GM19035 (cell line): ENCODE measurements around the gene CNN2.

Experiments used
- ATAC-seq: cut with Tn5 transposase; IDR thresholded peaks from one replicate; pipeline ENCODE4 v1.9.1; 2021; ENCODE audit not compliant: unreplicated experiment

CNN2 gene

DNA sequence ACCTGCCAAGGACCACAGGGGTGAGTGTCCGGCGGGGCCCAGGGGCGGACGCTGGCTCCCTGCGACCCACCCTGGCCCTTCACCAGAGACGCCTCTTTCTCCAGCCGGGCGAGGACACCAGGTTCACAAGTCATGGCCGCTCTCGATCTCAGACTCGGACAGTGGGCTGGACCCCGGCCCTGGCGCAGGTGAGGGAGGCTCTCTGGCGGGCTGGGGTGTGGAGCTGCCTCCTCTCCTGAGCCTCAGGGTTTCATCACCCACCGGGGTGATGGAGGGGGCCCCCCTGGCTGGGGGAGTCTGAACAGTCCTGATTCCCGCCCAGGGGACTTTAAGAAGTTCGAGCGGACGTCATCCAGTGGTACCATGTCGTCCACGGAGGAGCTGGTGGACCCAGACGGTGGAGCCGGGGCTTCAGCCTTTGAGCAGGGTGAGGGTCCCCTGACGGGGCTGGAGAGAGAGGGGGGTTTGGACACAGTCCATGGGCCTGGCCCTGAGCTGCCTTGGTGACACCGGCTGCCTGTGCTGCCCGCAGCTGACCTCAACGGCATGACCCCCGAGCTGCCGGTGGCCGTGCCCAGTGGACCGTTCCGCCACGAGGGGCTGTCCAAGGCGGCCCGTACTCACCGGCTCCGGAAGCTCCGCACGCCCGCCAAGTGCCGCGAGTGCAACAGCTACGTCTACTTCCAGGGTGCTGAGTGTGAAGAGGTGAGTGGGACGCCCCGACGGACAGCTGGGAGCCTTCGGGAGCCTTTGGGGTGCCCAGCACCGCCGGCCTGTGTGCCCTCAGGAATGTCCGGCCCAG lies 54.2 kb downstream of the CNN2 start:
- ATAC-seq: no peak

DNA sequence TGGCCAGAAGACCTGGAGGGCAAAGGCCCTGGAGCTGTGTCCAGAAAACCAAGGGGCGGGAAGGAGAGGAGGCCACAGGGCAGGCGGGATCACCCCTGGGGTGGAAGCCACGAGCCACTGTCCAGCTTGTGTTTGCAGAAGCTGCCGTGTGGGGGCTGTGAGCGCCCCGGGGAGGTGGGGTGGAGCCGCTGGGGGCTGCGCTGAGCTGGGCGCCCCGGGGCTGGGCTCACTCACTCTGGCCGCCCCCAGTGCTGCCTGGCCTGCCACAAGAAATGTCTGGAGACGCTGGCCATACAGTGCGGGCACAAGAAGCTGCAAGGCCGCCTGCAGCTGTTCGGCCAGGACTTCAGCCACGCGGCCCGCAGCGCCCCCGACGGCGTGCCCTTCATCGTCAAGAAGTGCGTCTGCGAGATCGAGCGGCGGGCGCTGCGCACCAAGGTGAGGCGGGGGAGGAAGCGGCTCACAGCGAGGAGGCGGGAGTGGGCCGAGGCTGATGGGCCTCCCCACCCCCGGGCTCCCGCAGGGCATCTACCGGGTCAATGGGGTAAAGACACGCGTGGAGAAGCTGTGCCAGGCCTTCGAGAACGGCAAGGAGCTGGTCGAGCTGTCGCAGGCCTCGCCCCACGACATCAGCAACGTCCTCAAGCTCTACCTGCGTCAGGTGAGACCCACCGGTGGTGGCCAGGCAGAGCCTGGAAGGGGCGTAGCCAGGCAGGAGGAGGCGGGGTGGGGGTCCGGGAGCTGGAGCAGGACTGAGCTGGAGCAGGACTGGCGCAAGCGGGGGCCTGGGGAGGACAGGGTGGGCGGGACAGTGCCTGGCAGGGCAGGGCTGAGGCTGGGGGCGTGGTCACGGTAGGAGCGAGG lies 55.1 kb downstream of the CNN2 start:
- ATAC-seq: no peak

DNA sequence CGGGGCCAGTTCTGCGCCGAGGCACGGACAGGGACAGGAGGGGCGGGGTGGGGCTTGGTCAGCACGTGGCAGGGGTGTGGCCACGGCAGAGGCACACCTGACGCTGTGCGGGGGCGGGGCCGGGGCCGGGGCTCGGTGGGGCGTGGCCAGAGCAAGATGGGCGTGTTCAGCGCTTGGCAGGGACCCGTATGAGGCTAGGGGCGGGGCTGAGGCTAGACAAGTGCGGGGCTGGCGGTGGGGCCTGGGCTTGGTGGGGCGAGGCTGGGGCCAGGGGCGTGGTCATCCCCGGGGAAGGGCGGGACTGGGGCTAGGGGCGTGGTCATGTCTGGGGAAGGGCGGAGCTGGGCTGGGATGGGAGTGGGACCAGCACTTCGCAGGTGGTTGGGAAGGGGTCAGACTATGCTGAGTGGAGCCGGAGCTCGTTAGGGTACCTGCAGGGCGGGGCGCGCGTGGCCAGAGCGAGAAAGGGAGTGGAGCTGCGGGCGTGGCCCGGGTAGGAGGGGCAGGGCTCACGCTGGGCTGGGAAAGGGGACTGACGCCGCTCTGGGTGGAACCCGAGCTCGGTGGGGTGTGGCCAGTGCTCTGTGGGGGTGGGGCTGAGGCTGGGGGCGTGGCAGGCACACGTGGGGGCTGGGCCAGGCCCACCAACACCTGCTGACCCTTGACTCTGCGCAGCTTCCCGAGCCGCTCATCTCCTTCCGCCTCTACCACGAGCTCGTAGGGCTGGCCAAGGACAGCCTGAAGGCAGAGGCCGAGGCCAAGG lies 55.9 kb downstream of the CNN2 start:
- no peak for ATAC-seq

DNA sequence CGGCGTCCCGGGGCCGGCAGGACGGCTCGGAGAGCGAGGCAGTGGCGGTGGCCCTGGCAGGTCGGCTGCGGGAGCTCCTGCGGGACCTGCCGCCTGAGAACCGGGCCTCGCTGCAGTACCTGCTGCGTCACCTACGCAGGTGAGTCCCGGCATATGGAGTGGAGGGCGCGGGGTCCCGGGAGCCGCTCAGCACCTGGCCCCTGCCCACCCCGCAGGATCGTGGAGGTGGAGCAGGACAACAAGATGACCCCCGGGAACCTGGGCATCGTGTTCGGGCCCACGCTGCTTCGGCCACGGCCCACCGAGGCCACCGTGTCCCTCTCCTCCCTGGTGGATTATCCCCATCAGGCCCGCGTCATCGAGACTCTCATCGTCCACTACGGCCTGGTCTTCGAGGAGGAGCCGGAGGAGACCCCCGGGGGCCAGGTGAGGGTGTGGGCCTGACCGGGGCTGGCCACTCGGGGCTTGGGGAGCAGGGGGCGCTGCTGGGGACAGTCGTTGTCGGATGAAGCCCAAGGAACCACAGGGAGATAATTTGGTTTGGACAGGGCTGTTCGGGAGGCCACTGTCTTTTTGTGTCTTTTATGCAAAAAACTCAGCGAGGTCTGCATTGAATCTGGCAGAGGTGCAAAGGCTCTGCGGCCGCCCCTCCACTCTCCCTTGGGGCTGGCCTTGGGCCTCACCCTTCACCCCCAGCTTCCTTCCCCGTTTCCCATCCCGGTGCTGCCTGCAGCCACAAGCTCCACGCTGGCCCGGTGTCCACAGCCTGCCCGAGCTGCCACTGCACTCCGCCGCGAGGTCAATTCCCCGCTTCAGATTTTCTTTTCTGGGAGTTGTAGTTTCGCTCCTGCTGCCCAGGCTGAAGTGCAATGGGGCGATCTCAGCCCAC lies 56.8 kb downstream of the CNN2 start:
- no peak for ATAC-seq

DNA sequence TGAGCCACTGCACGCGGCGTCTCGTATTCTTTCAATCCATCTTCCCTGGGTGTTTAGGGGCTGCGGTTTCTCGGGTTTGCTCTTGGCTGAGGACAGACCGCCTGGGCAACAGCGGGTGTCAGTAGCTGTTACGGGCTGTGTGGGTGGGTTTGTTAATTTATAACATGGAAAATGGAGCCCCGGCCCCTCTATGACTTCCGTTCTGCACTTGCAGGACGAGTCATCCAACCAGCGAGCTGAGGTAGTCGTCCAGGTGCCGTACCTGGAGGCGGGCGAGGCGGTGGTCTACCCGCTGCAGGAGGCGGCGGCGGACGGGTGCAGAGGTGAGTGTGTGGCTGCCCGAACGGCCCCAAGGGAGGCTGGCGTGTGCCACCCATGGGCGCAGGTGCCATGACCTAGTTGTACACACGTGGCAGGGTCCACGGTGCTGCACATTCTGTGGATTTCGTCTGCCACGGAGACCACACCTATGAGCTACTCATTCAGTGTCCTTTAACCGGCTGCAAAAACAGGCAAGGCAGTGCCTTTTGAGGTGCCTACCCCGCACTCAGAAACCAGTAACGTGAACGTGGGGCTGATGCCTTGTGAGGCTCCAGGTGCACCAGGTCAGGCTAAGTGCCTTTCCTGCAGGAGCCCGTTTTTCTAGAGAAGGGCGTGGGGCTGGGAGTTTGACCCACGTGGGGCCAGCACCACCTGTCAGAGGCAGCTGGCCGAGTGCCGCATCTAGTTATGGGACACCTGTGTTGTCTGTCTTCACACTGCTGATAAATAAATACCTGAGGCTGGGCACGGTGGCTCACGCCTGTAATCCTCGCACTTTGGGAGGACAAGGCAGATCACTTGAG lies 57.8 kb downstream of the CNN2 start:
- no peak for ATAC-seq

DNA sequence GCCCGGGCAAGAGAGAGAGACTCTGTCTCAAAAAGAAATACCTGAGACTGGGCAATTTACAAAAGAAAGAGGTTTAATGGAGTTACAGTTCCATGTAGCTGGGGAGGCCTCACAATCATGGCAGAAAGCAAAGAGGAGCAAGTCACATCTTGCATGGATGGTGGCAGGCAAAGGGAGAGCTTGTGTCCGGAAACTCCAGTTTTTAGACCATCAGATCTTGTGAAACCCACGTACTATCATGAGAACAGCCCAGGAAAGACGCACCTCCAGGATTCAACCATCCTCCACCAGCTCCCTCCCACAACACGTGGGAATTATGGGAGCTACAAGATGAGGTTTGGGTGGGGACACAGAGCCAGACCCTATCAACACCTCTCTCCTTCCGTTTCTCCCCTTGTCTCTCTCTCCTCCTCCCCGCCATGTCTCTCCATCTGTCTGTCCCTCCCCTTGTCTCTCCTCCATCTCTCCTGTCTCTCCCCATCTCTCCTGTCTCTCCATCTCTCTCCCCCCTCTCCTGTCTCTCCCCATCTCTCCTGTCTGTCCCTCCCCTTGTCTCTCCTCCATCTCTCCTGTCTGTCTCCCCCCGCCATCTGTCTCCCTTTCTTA lies 58.7 kb downstream of the CNN2 start:
- ATAC-seq: no peak

DNA sequence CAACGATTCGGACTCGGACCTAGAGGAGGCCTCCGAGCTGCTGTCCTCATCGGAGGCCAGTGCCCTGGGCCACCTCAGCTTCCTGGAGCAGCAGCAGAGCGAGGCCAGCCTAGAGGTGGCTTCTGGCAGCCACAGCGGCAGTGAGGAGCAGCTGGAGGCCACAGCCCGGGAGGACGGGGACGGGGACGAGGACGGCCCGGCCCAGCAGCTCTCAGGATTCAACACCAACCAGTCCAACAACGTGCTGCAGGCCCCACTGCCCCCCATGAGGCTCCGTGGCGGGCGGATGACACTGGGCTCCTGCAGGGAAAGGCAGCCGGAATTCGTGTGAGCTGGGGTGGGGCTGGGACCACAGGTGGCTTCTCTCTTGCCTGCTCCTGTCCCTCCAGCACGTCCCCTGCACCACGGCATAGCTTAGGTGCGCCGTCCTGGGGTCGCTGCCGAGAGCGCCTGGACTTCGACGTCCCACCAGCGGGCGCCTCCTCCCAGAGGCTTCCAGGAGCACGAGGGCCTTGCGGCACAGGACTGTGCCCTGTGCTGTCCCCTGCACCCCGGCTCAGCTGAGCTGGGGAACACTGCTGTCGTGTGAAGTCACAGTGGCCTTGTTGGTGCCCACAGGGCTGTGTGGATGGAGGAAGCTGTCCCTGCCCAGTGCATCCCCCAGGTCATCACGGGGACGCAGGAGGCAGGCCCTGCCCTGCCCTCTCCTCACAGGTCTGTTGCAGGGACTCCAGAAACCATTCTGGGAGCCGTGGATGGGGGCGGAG lies 59.5 kb downstream of the CNN2 start:
- ATAC-seq: no peak

DNA sequence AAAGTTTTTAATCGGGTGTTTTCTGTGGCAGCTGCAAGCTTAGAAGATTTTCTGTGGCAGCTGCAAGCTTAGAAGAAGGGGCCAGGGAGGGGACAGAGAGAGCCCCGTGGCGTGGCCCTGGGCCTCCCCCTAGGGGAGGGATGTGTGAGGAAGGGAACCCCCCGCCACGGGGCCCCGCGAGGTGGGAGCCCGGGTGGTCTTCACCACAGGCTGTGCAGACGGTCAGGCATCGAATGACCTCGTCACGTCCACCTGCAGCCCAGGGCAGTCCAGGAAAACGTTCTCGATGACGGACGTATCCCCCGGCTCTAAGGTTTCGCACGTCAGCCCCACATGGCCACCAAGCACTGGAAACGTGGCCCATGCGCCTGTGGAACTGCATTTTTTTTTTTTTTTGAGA lies 60.2 kb downstream of the CNN2 start:
- ATAC-seq: no peak

DNA sequence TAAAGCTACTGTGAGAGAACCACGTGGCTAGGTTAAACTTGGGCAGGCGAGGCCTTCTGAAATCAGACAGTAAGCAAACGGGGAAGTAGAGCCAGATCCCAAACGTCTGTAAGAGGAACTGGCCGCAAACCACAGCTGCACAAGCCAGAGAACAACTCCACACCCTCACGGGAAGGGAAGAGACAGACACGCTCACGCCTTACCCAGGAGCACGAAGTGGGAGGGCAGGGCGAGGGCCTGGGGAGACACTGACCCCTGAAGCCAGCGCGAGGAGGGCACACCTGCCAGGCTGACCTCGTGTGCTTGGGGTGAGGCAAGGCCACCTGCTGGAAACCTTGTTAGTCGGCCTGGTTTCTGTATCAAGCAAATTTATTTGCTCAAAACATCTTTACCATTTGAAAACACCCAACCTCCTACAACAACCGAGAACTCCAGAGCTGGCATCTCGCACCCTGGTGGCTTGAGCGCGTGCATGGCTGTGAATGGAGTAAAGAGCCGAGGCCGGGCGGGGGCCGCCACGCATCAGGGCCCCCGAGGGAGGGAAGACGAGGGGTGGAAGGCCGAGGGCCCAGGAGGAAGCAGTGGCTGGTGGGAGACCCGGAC lies 61.5 kb downstream of the CNN2 start:
- ATAC-seq: no peak

DNA sequence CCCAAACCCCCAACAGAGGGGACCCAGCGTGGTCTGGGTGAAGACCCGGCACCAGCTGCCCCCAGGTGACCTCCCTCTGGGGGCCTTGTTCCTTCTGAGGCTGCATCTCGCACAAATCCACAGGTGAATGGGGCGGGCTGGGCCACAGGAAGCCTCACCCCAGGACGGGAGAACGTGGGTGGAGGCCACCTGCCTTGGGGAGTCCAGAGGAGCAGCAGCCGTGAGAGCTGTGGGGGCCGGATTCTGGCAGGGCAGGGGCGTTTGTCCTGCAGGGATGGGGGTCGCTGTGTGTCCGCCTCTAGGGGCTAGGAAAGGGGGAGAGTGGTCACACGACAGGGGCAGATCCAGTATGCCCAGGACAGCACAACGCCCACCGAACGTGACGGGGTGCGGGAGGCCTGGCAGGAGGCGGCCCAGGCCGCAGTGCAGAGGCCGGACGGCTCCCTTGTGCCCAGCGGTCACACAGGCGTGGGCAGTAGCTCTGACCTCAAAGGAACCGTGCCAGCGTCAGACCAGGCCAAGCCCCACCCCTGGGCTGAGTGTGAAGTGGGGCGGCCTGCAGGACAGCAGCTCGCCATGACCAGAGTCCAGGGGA lies 62.1 kb downstream of the CNN2 start:
- ATAC-seq: no peak
